Measurements from ENCODE around the gene TTC7B.

TTC7B gene

GRCh38 chr14:90616881-90617280 lies 199.3 kb downstream of the TTC7B start:
- Histone ChIP-seq H3K27me3 (ENCODE audit: insufficient read depth, low read length) (no peaks in the 10 kb centered on the region), H3K36me3 (ENCODE audit: insufficient read depth, low read length) (no peaks in the 10 kb centered on the region), H3K9me2 (ENCODE audit: low read depth, low read length) (no peaks in the 10 kb centered on the region), H3K79me2 (ENCODE audit: insufficient read depth, low read length) (no peaks in the 10 kb centered on the region), H3K4me1 (ENCODE audit: insufficient read depth, low read length, severe bottlenecking) (no peaks in the 10 kb centered on the region), H2AFZ (ENCODE audit: low read length) (no peak overlapping the region), H3K27ac (ENCODE audit: low read depth, low read length, poor library complexity, severe bottlenecking) (no peak overlapping the region), H3K9ac (ENCODE audit: low read length) (no peak overlapping the region), H4K20me1 (ENCODE audit: insufficient read depth, low read length) (no peaks in the 10 kb centered on the region), H3F3A (ENCODE audit: insufficient read depth, low read length) (no peaks in the 10 kb centered on the region), H3K4me3 (ENCODE audit: low read depth, low read length, poor library complexity, severe bottlenecking) (no peak overlapping the region), H3K9me3 (ENCODE audit: low read length) (no peaks in the 10 kb centered on the region), H3K4me2 (ENCODE audit: low read length) (no peak overlapping the region)
- no peak for TF ChIP-seq CTCF (IDR thresholded peaks at IDR 0.05; ENCODE audit: low read length)
- no peak for TF ChIP-seq EZH2 (IDR thresholded peaks at IDR 0.05; ENCODE audit: borderline replicate concordance, low read length)

GRCh38 chr14:90616313-90616712 lies 199.9 kb downstream of the TTC7B start:
- no peaks in the 10 kb centered on the region for H3K9me3 ChIP-seq (ENCODE audit: low read length)
- H3K4me3 ChIP-seq (ENCODE audit: low read depth, low read length, poor library complexity, severe bottlenecking), result no peak overlapping the region
- H3K79me2 ChIP-seq (ENCODE audit: insufficient read depth, low read length), result no peaks in the 10 kb centered on the region
- no peaks in the 10 kb centered on the region for H3K4me1 ChIP-seq (ENCODE audit: insufficient read depth, low read length, severe bottlenecking)
- no peak overlapping the region for H3K9ac ChIP-seq (ENCODE audit: low read length)
- no peaks in the 10 kb centered on the region for H3K27me3 ChIP-seq (ENCODE audit: insufficient read depth, low read length)
- H3K36me3 ChIP-seq (ENCODE audit: insufficient read depth, low read length), result no peaks in the 10 kb centered on the region
- no peaks in the 10 kb centered on the region for H3K9me2 ChIP-seq (ENCODE audit: low read depth, low read length)
- H3K27ac ChIP-seq (ENCODE audit: low read depth, low read length, poor library complexity, severe bottlenecking), result no peak overlapping the region
- no peaks in the 10 kb centered on the region for H4K20me1 ChIP-seq (ENCODE audit: insufficient read depth, low read length)
- no peaks in the 10 kb centered on the region for H3F3A ChIP-seq (ENCODE audit: insufficient read depth, low read length)
- no peak overlapping the region for H2AFZ ChIP-seq (ENCODE audit: low read length)
- no peak overlapping the region for H3K4me2 ChIP-seq (ENCODE audit: low read length)
- TF ChIP-seq CTCF (IDR thresholded peaks at IDR 0.05; ENCODE audit: low read length) (no peak), EZH2 (IDR thresholded peaks at IDR 0.05; ENCODE audit: borderline replicate concordance, low read length) (no peak)

- Histone ChIP-seq H3F3A (ENCODE audit: insufficient read depth, low read length) (no peaks in the 10 kb centered on the region), H3K9me2 (ENCODE audit: low read depth, low read length) (no peaks in the 10 kb centered on the region), H3K27me3 (ENCODE audit: insufficient read depth, low read length) (no peaks in the 10 kb centered on the region), H2AFZ (ENCODE audit: low read length) (no peak overlapping the region), H3K27ac (ENCODE audit: low read depth, low read length, poor library complexity, severe bottlenecking) (no peak overlapping the region), H3K4me2 (ENCODE audit: low read length) (no peak overlapping the region), H4K20me1 (ENCODE audit: insufficient read depth, low read length) (no peaks in the 10 kb centered on the region), H3K4me3 (ENCODE audit: low read depth, low read length, poor library complexity, severe bottlenecking) (no peak overlapping the region), H3K79me2 (ENCODE audit: insufficient read depth, low read length) (no peaks in the 10 kb centered on the region), H3K36me3 (ENCODE audit: insufficient read depth, low read length) (no peaks in the 10 kb centered on the region), H3K9me3 (ENCODE audit: low read length) (no peaks in the 10 kb centered on the region), H3K9ac (ENCODE audit: low read length) (no peak overlapping the region), H3K4me1 (ENCODE audit: insufficient read depth, low read length, severe bottlenecking) (no peaks in the 10 kb centered on the region)
- no peak for TF ChIP-seq EZH2 (IDR thresholded peaks at IDR 0.05; ENCODE audit: borderline replicate concordance, low read length)
- no peak for TF ChIP-seq CTCF (IDR thresholded peaks at IDR 0.05; ENCODE audit: low read length)
Observed at GRCh38 chr14:90615517-90616060, 200.6 kb downstream of the TTC7B start.
